A549 (cell line): ENCODE data around the gene AAMDC. TPM values are rescaled to one million over a fixed set of nuclear protein-coding genes. Genes with fewer than 3 reads are reported as not detected.
"Not testable (repeated sequence)": the region's sequence is repeated elsewhere in the genome, so short reads cannot be mapped to it uniquely, and the experiment has no call there.

Experiments used
- ATAC-seq, 2 experiments: fragments of 200-7000 bp in 1 of 2; fragments of >200 bp in 1 of 2; cut with Nextera tagmentation in 1 of 2; cut with Tn5 transposase in 1 of 2; 3 replicates each; pipeline versions ENCODE4 v1.8.0 to v1.9.1; 2018 to 2020; ENCODE audit warnings: mild to moderate bottlenecking in 1 of 2, moderate library complexity in 1 of 2
- CTCF ChIA-PET: fragments of 300-600 bp; sonication (Branson Sonifier 250); formaldehyde crosslinking; extraction: SDS; loops from one replicate; lab custom pipeline; 2021; ENCODE audit warnings: antibody characterized with exemption, inconsistent platforms; lab: Yijun Ruan, JAX
- POLR2A ChIA-PET: fragments of 350-600 bp; formaldehyde crosslinking; extraction: SDS; loops from one replicate; lab custom pipeline; 2021; ENCODE audit warnings: antibody characterized with exemption, inconsistent platforms; lab: Yijun Ruan, JAX
- DNase-seq, 2 experiments: peaks; one replicate each; pipeline versions ENCODE4 v3.0.0 to v3.0.0-alpha.2; 2011 to 2016; ENCODE audit warnings: low read depth in 1 of 2, low spot score in 1 of 2
- FAIRE-seq: peaks from 2 replicates; lab custom pipeline; 2011; peaks lifted over from hg19 to GRCh38; lab: Jason Lieb, UNC
- H3K27ac ChIP-seq, 2 experiments: fragments of >200 bp; sonication (Bioruptor Twin); formaldehyde crosslinking; 3 replicates each; pipeline ENCODE4 v1.5.1; 2016 to 2017
- H3K4me1 ChIP-seq: fragments of >200 bp; sonication (Bioruptor Twin); formaldehyde crosslinking; 3 replicates; pipeline ENCODE4 v1.6.1; 2016
- H3K4me2 ChIP-seq: fragments of >200 bp; sonication (Bioruptor Twin); formaldehyde crosslinking; 3 replicates; pipeline ENCODE4 v1.6.1; 2016
- H3K4me3 ChIP-seq: fragments of >200 bp; sonication (Bioruptor Twin); formaldehyde crosslinking; 3 replicates; pipeline ENCODE4 v1.5.1; 2016
- H3K9me3 ChIP-seq: fragments of >200 bp; sonication (Bioruptor Twin); formaldehyde crosslinking; 3 replicates; pipeline ENCODE4 v1.6.1; 2016
- BHLHE40 ChIP-seq: IDR thresholded peaks from 2 replicates; pipeline ENCODE4 v1.6.1; 2012; ENCODE audit warnings: low read depth, low read length, inconsistent platforms
- CEBPB ChIP-seq, 2 experiments: fragments of >200 bp in 1 of 2; sonication (Bioruptor Twin) in 1 of 2; formaldehyde crosslinking in 1 of 2; IDR thresholded peaks; 2 replicates each; pipeline ENCODE4 v1.6.1; 2012 to 2016
- CHD2 ChIP-seq: fragments of 150-350 bp; IDR thresholded peaks from 2 replicates; pipeline ENCODE4 v1.6.1; 2014; ENCODE audit warnings: low read length; ENCODE audit not compliant: partially characterized antibody
- EP300 ChIP-seq, 2 experiments: fragments of >200 bp; sonication (Bioruptor Twin); formaldehyde crosslinking; IDR thresholded peaks; 2 replicates in 1 of 2; 3 replicates in 1 of 2; pipeline ENCODE4 v1.6.1; 2016 to 2017
- FOSL2 ChIP-seq, 2 experiments: fragments of 450-650 bp in 1 of 2; fragments of >200 bp in 1 of 2; sonication (Bioruptor Twin) in 1 of 2; formaldehyde crosslinking; IDR thresholded peaks; 2 replicates each; pipeline versions ENCODE4 v1.5.0 to v1.6.1; 2016 to 2020; ENCODE audit warnings: mild to moderate bottlenecking in 1 of 2, moderate library complexity in 1 of 2
- FOXS1 ChIP-seq: fragments of 250-450 bp; sonication (Bioruptor Pico); IDR thresholded peaks from 2 replicates; pipeline ENCODE4 v1.5.0; 2020; ENCODE audit warnings: mild to moderate bottlenecking, moderate library complexity
- RAD21 ChIP-seq, 2 experiments: fragments of >200 bp in 1 of 2; sonication (Bioruptor Twin) in 1 of 2; formaldehyde crosslinking in 1 of 2; IDR thresholded peaks in 1 of 2; conservative IDR thresholded peaks in 1 of 2; 2 replicates in 1 of 2; 3 replicates in 1 of 2; pipeline ENCODE4 v1.6.1; 2012 to 2018; ENCODE audit warnings: inconsistent platforms in 1 of 2
- TFCP2L1 ChIP-seq: fragments of 250-450 bp; sonication (Bioruptor Pico); IDR thresholded peaks from 2 replicates; pipeline ENCODE4 v1.5.0; 2021; ENCODE audit warnings: mild to moderate bottlenecking
- WGBS: methylation state at CpG from one replicate; pipeline ENCODE4 v1.1.6; 2017; ENCODE audit errors: missing lambda C conversion rate; 5-methylcytosine and 5-hydroxymethylcytosine counted together
- polyA plus RNA-seq, 4 experiments: library from polyadenylated mRNA; depleted of rRNA in 3 of 4; stranded (reverse); fragments of >200 nt; fragmentation: RNase III in 1 of 4; extraction: RNeasy Plus Mini Kit Qiagen cat#74134 plus additional on column Dnase treatment in 1 of 4; gene quantifications; 2 replicates in 3 of 4; 3 replicates in 1 of 4; pipeline ENCODE4 v1.2.3, GENCODE V29; 2011 to 2017
- TF ChIP-seq, protein P1 (sequence below): IDR thresholded peaks from 2 replicates; pipeline ENCODE4 v1.6.1; 2012

AAMDC gene
- polyA plus RNA-seq, 2 of the 4 experiments (the other 2 are of a cell fraction), result 25.4 to 36.5 TPM

DNA sequence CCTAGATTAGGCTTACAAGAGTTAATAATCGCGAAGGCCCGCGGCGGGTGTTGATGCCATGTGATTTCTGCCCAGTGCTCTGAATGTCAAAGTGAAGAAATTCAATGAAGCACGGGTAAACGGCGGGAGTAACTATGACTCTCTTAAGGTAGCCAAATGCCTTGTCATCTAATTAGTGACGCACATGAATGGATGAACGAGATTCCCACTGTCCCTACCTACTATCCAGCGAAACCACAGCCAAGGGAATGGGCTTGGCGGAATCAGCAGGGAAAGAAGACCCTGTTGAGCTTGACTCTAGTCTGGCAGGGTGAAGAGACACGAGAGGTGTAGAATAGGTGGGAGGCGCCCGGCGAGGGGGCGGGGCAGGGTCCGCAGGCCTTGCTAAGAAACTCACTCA, 65.5 kb downstream of the AAMDC start:
- TF ChIP-seq RAD21 (conservative IDR thresholded peaks at IDR 0.05 in 1 of 2, IDR thresholded peaks at IDR 0.05 in 1 of 2) (no peak), BHLHE40 (no peak), TFCP2L1 (CRISPR knock-in tag) (no peak), CEBPB (IDR thresholded peaks at IDR 0.05) (no peak), FOSL2 (IDR thresholded peaks at IDR 0.05) (no peak), FOSL2 (CRISPR knock-in tag; IDR thresholded peaks at IDR 0.05) (no peak), FOXS1 (CRISPR knock-in tag) (no peak), EP300 (IDR thresholded peaks at IDR 0.05) (no peak), CHD2 (no peak)
- TF ChIP-seq, protein P1, sequence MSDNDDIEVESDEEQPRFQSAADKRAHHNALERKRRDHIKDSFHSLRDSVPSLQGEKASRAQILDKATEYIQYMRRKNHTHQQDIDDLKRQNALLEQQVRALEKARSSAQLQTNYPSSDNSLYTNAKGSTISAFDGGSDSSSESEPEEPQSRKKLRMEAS, result no peak
- 94% methylated on average over 18 of the region's 18 CpGs for WGBS

DNA sequence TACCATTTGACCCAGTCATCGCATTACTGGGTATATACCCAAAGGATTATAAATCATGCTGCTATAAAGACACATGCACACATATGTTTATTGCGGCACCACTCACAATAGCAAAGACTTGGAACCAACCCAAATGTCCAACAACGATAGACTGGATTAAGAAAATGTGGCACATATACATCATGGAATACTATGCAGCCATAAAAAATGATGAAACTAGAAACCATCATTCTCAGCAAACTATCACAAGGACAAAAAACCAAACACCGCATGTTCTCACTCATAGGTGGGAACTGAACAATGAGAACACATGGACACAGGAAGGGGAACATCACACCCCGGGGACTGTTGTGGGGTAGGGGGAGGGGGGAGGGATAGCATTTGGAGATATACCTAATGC, 68.1 kb downstream of the AAMDC start:
- FAIRE-seq, POLR2A ChIA-PET: not testable (repeated sequence)
- 76% methylated on average over 5 of the region's 5 CpGs for WGBS

More for the DNA sequence above, 65.5 kb downstream of the AAMDC start:
- ATAC-seq, result no peak
- no peaks in the 10 kb centered on the region for H3K4me1 ChIP-seq
- POLR2A ChIA-PET, result no interaction called here
- CTCF ChIA-PET, result no interaction called here
- H3K27ac ChIP-seq, result no peak overlapping the region
- no peak overlapping the region for H3K4me3 ChIP-seq
- no peaks in the 10 kb centered on the region for H3K9me3 ChIP-seq
- no peak overlapping the region for H3K4me2 ChIP-seq
- FAIRE-seq, result no peak
- no peak for DNase-seq

DNA sequence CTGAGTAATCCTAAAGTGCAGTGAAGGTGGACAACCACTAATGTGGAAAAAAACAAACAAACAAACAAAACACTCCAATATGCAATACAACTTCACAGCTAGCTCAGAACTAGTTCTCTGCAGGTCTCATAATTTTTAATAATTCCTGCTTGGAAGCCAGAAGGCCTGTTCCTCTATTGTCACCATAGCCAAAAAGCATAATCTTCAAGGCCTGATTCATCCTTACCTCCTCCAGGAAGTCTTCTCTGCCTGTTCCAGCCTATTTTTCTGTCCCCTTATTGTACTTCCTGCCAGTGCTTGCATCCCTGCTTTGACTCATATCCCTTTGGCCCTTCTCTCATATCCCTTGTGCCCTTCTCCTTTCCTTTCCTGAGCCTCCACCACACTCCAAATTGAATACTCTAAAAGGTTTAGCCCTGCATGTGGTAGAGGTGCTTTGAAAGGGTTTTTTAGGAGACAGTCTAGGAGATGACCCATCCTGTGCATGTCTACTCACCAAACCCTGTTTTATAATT, 69.2 kb downstream of the AAMDC start:
- H3K4me2 ChIP-seq, H3K4me1 ChIP-seq, DNase-seq, CTCF ChIA-PET, H3K27ac ChIP-seq, H3K4me3 ChIP-seq, H3K9me3 ChIP-seq, POLR2A ChIA-PET, FAIRE-seq: not testable (repeated sequence)
- peak; percentile 23 to 34; a peak in 3 of 6 replicates for ATAC-seq

More for the DNA sequence above, 68.1 kb downstream of the AAMDC start:
- CTCF ChIA-PET, H3K4me2 ChIP-seq, DNase-seq, H3K9me3 ChIP-seq, H3K4me1 ChIP-seq, H3K4me3 ChIP-seq, H3K27ac ChIP-seq, ATAC-seq: not testable (repeated sequence)

DNA sequence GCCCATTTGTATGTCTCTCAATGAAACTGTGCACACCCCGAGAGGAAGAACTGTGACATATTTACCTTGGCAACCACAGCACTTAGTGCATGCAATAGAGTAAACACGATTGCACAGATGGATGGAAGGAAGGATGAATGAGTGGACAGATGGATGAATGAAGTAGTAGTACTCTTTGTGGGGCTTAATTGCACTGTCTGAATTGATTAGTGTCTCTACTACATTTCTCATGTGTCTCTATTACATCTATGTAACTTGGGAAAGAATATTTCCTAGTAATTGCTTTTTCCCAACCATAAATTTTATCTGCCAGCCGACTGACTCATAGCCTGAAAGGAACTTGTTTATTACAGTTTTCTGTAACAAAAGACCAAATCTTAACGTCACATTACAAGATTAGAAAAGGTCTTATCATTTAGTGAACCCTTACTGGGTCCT, 69.7 kb downstream of the AAMDC start:
- 29% methylated on average over 4 of the region's 4 CpGs for WGBS
- H3K4me1 ChIP-seq, H3K4me2 ChIP-seq, CTCF ChIA-PET, H3K9me3 ChIP-seq, FAIRE-seq, H3K4me3 ChIP-seq, DNase-seq, POLR2A ChIA-PET, H3K27ac ChIP-seq: not testable (repeated sequence)
- ATAC-seq, result peak; percentile 39 to 57; a peak in 3 of 6 replicates

DNA sequence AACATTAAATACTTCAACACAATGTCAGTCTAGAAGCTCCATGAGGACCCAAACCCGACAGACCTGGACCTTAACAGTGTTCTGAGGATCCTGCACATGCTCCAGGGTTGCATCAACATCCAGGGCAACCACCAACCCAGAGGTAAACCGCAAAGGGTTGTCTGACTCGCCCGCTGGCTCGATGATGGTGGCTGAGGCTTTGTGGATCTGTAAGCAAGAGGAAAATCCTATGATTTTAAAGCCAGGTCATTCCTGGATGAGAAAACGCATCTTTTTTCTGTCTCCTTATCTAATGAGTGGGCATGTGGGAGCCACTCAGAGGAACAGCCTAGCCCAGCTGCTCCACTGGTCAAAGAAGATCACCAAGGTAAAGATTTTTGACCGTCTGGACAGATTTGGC, 70.3 kb downstream of the AAMDC start:
- not testable (repeated sequence) for H3K27ac ChIP-seq, H3K4me2 ChIP-seq, DNase-seq

DNA sequence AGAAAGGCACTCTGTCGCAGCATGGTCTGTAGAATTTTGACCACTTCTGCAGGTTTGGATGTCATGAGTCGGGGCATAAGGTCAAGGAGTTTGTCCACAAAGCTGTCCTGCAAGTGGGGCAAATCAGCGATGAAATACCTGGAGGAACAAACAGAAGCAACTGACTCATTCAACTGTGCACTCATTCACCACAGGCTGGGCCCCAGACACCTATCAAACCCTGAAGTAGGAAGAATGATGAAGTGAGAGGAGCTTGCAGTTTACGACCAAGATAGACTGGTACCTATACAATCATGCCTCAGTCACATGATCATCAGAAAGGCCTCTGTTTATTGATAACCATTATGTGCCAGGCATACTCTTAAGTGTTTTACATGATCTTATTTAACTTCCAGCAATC, 70.8 kb downstream of the AAMDC start:
- H3K4me1 ChIP-seq, H3K4me3 ChIP-seq, DNase-seq, H3K27ac ChIP-seq, H3K4me2 ChIP-seq, CTCF ChIA-PET, ATAC-seq, POLR2A ChIA-PET, H3K9me3 ChIP-seq, FAIRE-seq: not testable (repeated sequence)
- 66% methylated on average over 2 of the region's 4 CpGs for WGBS

More for the DNA sequence above, 70.3 kb downstream of the AAMDC start:
- POLR2A ChIA-PET, H3K9me3 ChIP-seq, H3K4me1 ChIP-seq, ATAC-seq, CTCF ChIA-PET, H3K4me3 ChIP-seq, FAIRE-seq: not testable (repeated sequence)
- 92% methylated on average over 7 of the region's 7 CpGs for WGBS

DNA sequence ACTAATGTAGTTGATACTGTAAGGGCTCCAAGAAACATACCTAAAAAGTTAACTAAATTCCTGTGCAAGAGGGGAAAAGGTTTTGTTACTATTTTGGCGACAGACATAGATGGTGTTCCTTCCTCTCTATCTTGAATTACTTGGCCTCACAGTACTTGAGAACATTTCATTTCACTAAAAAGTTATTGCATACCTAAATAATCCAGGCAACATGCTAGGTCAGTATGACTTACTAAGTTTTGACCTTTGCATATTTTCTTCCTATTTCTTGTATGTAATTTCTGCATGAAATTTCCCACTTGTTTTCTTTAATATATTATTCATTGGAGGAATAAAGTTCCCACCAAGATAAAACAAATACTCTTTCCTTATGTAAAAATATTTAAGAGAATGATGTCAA, 74.0 kb downstream of the AAMDC start:
- CTCF ChIA-PET, FAIRE-seq, ATAC-seq, H3K4me1 ChIP-seq, H3K9me3 ChIP-seq, H3K4me2 ChIP-seq, H3K4me3 ChIP-seq, H3K27ac ChIP-seq, DNase-seq, POLR2A ChIA-PET: not testable (repeated sequence)
- 94% methylated on average over 1 of the region's 1 CpG for WGBS
